Heart left ventricle (tissue), 16 donors: ENCODE results near the gene ALDH1L1. TPM values are rescaled to one million over a fixed set of nuclear protein-coding genes. Genes with fewer than 3 reads are reported as not detected.

Experiments used
- ATAC-seq, 4 donors: fragments of 200-7000 bp; cut with Tn5 transposase; one replicate each; pipeline ENCODE4 v1.9.1; 2020 to 2022; ENCODE audit warnings: moderate library complexity in 4 of 4, mild to moderate bottlenecking in 3 of 4, moderate number of reproducible peaks in 1 of 4
- DNase-seq, 5 donors: peaks; one replicate each; pipeline ENCODE4 v3.0.0-alpha.2; 2020
- H3K27ac ChIP-seq, 12 donors: fragments of 200-600 bp; sonication (generic) in 4 of 12; one replicate each; pipeline versions ENCODE4 v1.5.0 to v1.8.0; 2016 to 2022; ENCODE audit warnings: mild to moderate bottlenecking in 2 of 12
- H3K27me3 ChIP-seq, 9 donors: fragments of 200-600 bp; sonication (generic) in 2 of 9; one replicate each; pipeline versions ENCODE4 v1.5.1 to v1.8.0; 2016 to 2022; ENCODE audit warnings: mild to moderate bottlenecking in 3 of 9
- H3K36me3 ChIP-seq, 9 donors: fragments of 200-600 bp; sonication (generic) in 2 of 9; one replicate each; pipeline versions ENCODE4 v1.5.0 to v1.8.0; 2018 to 2022; ENCODE audit warnings: mild to moderate bottlenecking in 2 of 9
- H3K4me1 ChIP-seq, 12 donors: fragments of 200-600 bp; sonication (generic) in 4 of 12; one replicate each; pipeline versions ENCODE4 v1.5.0 to v1.8.0; 2016 to 2022; ENCODE audit warnings: mild to moderate bottlenecking in 3 of 12
- H3K4me3 ChIP-seq, 12 donors: fragments of 200-600 bp; sonication (generic) in 4 of 12; one replicate each; pipeline versions ENCODE4 v1.5.0 to v1.8.0; 2017 to 2022; ENCODE audit warnings: mild to moderate bottlenecking in 9 of 12, moderate library complexity in 4 of 12
- H3K9me3 ChIP-seq, 12 donors: fragments of 200-600 bp; sonication (generic) in 4 of 12; one replicate each; pipeline versions ENCODE4 v1.5.0 to v1.8.0; 2016 to 2022; ENCODE audit warnings: mild to moderate bottlenecking in 1 of 12
- CTCF ChIP-seq, 12 donors: fragments of 200-600 bp; sonication (generic) in 4 of 12; IDR thresholded peaks; one replicate each; pipeline versions ENCODE4 v1.5.0 to v1.8.0; 2018 to 2022; ENCODE audit warnings: antibody characterized with exemption in 12 of 12, mild to moderate bottlenecking in 5 of 12
- POLR2A ChIP-seq, 2 donors: fragments of 450-650 bp; IDR thresholded peaks; one replicate each; pipeline ENCODE4 v1.6.1; 2017; ENCODE audit warnings: antibody characterized with exemption in 2 of 2, mild to moderate bottlenecking in 2 of 2, moderate library complexity in 2 of 2
- WGBS, 4 donors: extraction: QIAGEN DNeasy Blood & Tissue Kit in 2 of 4; methylation state at CpG; one replicate each; pipeline versions ENCODE4 v1.1.5 to v1.1.7; 2013 to 2018; 5-methylcytosine and 5-hydroxymethylcytosine counted together
- intact Hi-C, 10 donors: fragments of 100-400 bp; cut with DNase I; formaldehyde crosslinking; loops; one replicate each; pipeline versions ENCODE4 v1.11.1 to v1.14.2; 2022
- polyA plus RNA-seq, 2 donors: library from polyadenylated mRNA; stranded (reverse); fragments of 200-250 nt; gene quantifications; one replicate each; pipeline ENCODE4 v1.2.3, GENCODE V29; 2013
- total RNA-seq, 9 donors: library from RNA; depleted of rRNA in 2 of 9; stranded (reverse); fragments of >200 nt in 2 of 9; fragmentation: NEBNext Ultra II Directional in 3 of 9; extraction: Animal tissue kit (Norgen Biotek cat#: 25700) in 3 of 9; gene quantifications; one replicate each; pipeline versions ENCODE4 v1.1.0 to v1.2.4, GENCODE V29; 2016 to 2023
- donor health status: ischemic (EF 13 %, LVEDD 7.1; RV severe dilation, severe dysfunction).
- donor health status: healthy with polysubstance abuse.
- donor health status: DM: no; HTN: yes; CAD: no.
- donor health status: DM: no; HTN: no; CAD: no.
- donor health status: ischemic (EF 25% LVEDD 6.9; RV normal size, moderate dysfunction).
- donor health status: ischemic (EF 25% LVEDD 5.7; RV mildly dilated, moderate dysfunction).
- donor health status: healthy.
- donor health status: DM: yes; HTN: yes; CAD: no.
- donor health status: ischemic (EF 35%, LVEDD 5.7; RV mildly dilated, moderate dysfunction).
- donor health status: nonischemic (EF 11% LVEDD 7.7; RV severe dilation, severe dysfunction).
- donor health status: DM: yes; HTN: yes; CAD: no.
- donor health status: PGD.
- donor health status: ischemic (EF 29% LVEDD 5.4; RV normal size, mild dysfunction).
- donor health status: nonischemic (EF 23%, LVEDD 6.1; RV moderate dilation, normal function).

ALDH1L1 gene
- total and polyA plus RNA-seq, 11 donors, result 13.4 to 74.1 (median 29.0) TPM

- H3K27ac ChIP-seq, result peak overlapping the region in 2 of 12 donors; percentile 4 to 25
- 46 to 55% (median 51%) methylated on average over 7 of the region's 7 CpGs for WGBS, 4 donors
- intact Hi-C loops, result loop anchor here in 5 of 10 donors (2.0 to 5.0 kb wide), 4 partner anchors 17 to 66 kb away; partner anchors contain the start of gene ALDH1L1 (in 1 of the 5)
Observed at GRCh38 chr3:126197854-126198584, 17.6 kb upstream of the ALDH1L1 start.

GRCh38 chr3:126197343-126197742 lies 17.0 kb upstream of the ALDH1L1 start:
- TF ChIP-seq POLR2A (IDR thresholded peaks at IDR 0.05), result no peak
- TF ChIP-seq CTCF (IDR thresholded peaks at IDR 0.05), result no peak

More at GRCh38 chr3:126197854-126198584, 17.6 kb upstream of the ALDH1L1 start:
- DNase-seq (peak; percentile 38 to 76 (median 56)), ATAC-seq (peak; percentile 73 to 96 (median 86))
- Histone ChIP-seq H3K4me1 (no peaks in the 10 kb centered on the region), H3K27me3 (no peaks in the 10 kb centered on the region), H3K36me3 (no peaks in the 10 kb centered on the region), H3K4me3 (no peak overlapping the region), H3K9me3 (peaks cover 0 to 11% (median 6%) of the 10 kb centered on the region in 12 donors)
- TF ChIP-seq CTCF (IDR thresholded peaks at IDR 0.05), result peak; percentile 52 to 76 (median 65)
- no peak for TF ChIP-seq POLR2A (IDR thresholded peaks at IDR 0.05)

GRCh38 chr3:126194713-126195305 lies 14.4 kb upstream of the ALDH1L1 start:
- Histone ChIP-seq H3K4me3 (no peak overlapping the region), H3K36me3 (no peaks in the 10 kb centered on the region), H3K4me1 (no peaks in the 10 kb centered on the region), H3K9me3 (peaks cover 0 to 11% (median 6%) of the 10 kb centered on the region in 12 donors), H3K27ac (no peak overlapping the region), H3K27me3 (no peaks in the 10 kb centered on the region)
- WGBS, 4 donors, result 63 to 86% (median 79%) methylated on average over 1 of the region's 1 CpG
- TF ChIP-seq CTCF (IDR thresholded peaks at IDR 0.05) (no peak), POLR2A (IDR thresholded peaks at IDR 0.05) (no peak)
- intact Hi-C loops, result loop anchor here in 2 of 10 donors (5.0 kb wide), 2 partner anchors 58 to 63 kb away; no protein-coding TSS in a partner anchor
- no peak for DNase-seq
- no peak for ATAC-seq

More at GRCh38 chr3:126197343-126197742, 17.0 kb upstream of the ALDH1L1 start:
- DNase-seq, result no peak
- no peaks in the 10 kb centered on the region for H3K36me3 ChIP-seq
- intact Hi-C loops, result loop anchor here in 2 of 10 donors (5.0 kb wide), 2 partner anchors 60 to 65 kb away; no protein-coding TSS in a partner anchor
- no peak overlapping the region for H3K4me3 ChIP-seq
- H3K4me1 ChIP-seq, result no peaks in the 10 kb centered on the region
- peak overlapping the region in 2 of 12 donors; percentile 4 to 25 for H3K27ac ChIP-seq
- 74 to 90% (median 81%) methylated on average over 4 of the region's 4 CpGs for WGBS, 4 donors
- no peak for ATAC-seq
- peaks cover 0 to 11% (median 6%) of the 10 kb centered on the region in 12 donors for H3K9me3 ChIP-seq
- no peaks in the 10 kb centered on the region for H3K27me3 ChIP-seq

- 89 to 96% (median 93%) methylated on average over 4 of the region's 4 CpGs for WGBS, 4 donors
- ATAC-seq (no peak), DNase-seq (no peak)
- Histone ChIP-seq H3K4me1 (no peaks in the 10 kb centered on the region), H3K36me3 (no peaks in the 10 kb centered on the region), H3K27me3 (no peaks in the 10 kb centered on the region), H3K9me3 (peaks cover 0 to 11% (median 6%) of the 10 kb centered on the region in 12 donors), H3K27ac (no peak overlapping the region), H3K4me3 (no peak overlapping the region)
- intact Hi-C loops, result no loop called here
- TF ChIP-seq CTCF (IDR thresholded peaks at IDR 0.05) (no peak), POLR2A (IDR thresholded peaks at IDR 0.05) (no peak)
Observed at GRCh38 chr3:126191246-126191645, 10.9 kb upstream of the ALDH1L1 start.
